Activated naive CD8-positive, alpha-beta T cell (primary cell): Measurements from ENCODE around the gene LMCD1.

Experiments
- H3K27ac Mint-ChIP-seq: one replicate; pipeline ENCODE4 v1.8.0; 2021; ENCODE audit warnings: mixed read lengths
- H3K27me3 Mint-ChIP-seq: one replicate; pipeline ENCODE4 v1.8.0; 2021; ENCODE audit warnings: mixed read lengths
- H3K36me3 Mint-ChIP-seq: one replicate; pipeline ENCODE4 v1.8.0; 2021; ENCODE audit warnings: mixed read lengths
- H3K4me1 Mint-ChIP-seq: one replicate; pipeline ENCODE4 v1.8.0; 2021; ENCODE audit warnings: low read depth, mixed read lengths
- H3K4me3 Mint-ChIP-seq: one replicate; pipeline ENCODE4 v1.8.0; 2021; ENCODE audit warnings: mild to moderate bottlenecking, mixed read lengths
- H3K9me3 Mint-ChIP-seq: one replicate; pipeline ENCODE4 v1.8.0; 2021; ENCODE audit warnings: low read depth, mixed read lengths

LMCD1 gene

GRCh38 chr3:8607234-8608040 is 105.8 kb downstream of the LMCD1 start:
- Mint-ChIP-seq H3K4me1 (no peaks in the 10 kb centered on the region), H3K27ac (no peak overlapping the region), H3K27me3 (peaks cover 4% of the 10 kb centered on the region), H3K9me3 (no peaks in the 10 kb centered on the region), H3K4me3 (no peak overlapping the region), H3K36me3 (no peaks in the 10 kb centered on the region)

GRCh38 chr3:8608041-8608790 is 106.6 kb downstream of the LMCD1 start:
- Mint-ChIP-seq H3K9me3 (no peaks in the 10 kb centered on the region), H3K4me1 (no peaks in the 10 kb centered on the region), H3K4me3 (no peak overlapping the region), H3K27ac (no peak overlapping the region), H3K36me3 (no peaks in the 10 kb centered on the region), H3K27me3 (peaks cover 2% of the 10 kb centered on the region)

- H3K4me3 Mint-ChIP-seq: no peak overlapping the region
- H3K4me1 Mint-ChIP-seq: no peaks in the 10 kb centered on the region
- peaks cover 2% of the 10 kb centered on the region for H3K27me3 Mint-ChIP-seq
- no peaks in the 10 kb centered on the region for H3K36me3 Mint-ChIP-seq
- no peaks in the 10 kb centered on the region for H3K9me3 Mint-ChIP-seq
- no peak overlapping the region for H3K27ac Mint-ChIP-seq
Observed at GRCh38 chr3:8608791-8609467, 107.3 kb downstream of the LMCD1 start.

GRCh38 chr3:8610951-8611350 is 109.3 kb downstream of the LMCD1 start:
- no peaks in the 10 kb centered on the region for H3K4me1 Mint-ChIP-seq
- no peak overlapping the region for H3K4me3 Mint-ChIP-seq
- no peaks in the 10 kb centered on the region for H3K36me3 Mint-ChIP-seq
- H3K9me3 Mint-ChIP-seq: no peaks in the 10 kb centered on the region
- peaks cover 2% of the 10 kb centered on the region for H3K27me3 Mint-ChIP-seq
- H3K27ac Mint-ChIP-seq: no peak overlapping the region

- Mint-ChIP-seq H3K27ac (no peak overlapping the region), H3K9me3 (no peaks in the 10 kb centered on the region), H3K4me3 (no peak overlapping the region), H3K36me3 (no peaks in the 10 kb centered on the region), H3K27me3 (no peaks in the 10 kb centered on the region), H3K4me1 (no peaks in the 10 kb centered on the region)
Observed at GRCh38 chr3:8617921-8618320, 116.3 kb downstream of the LMCD1 start.

- Mint-ChIP-seq H3K27ac (no peak overlapping the region), H3K4me1 (no peaks in the 10 kb centered on the region), H3K27me3 (no peaks in the 10 kb centered on the region), H3K4me3 (no peak overlapping the region), H3K9me3 (no peaks in the 10 kb centered on the region), H3K36me3 (no peaks in the 10 kb centered on the region)
Observed at GRCh38 chr3:8618950-8619349, 117.3 kb downstream of the LMCD1 start.

GRCh38 chr3:8619548-8619947 is 117.9 kb downstream of the LMCD1 start:
- Mint-ChIP-seq H3K4me3 (no peak overlapping the region), H3K27me3 (no peaks in the 10 kb centered on the region), H3K4me1 (no peaks in the 10 kb centered on the region), H3K36me3 (no peaks in the 10 kb centered on the region), H3K9me3 (no peaks in the 10 kb centered on the region), H3K27ac (no peak overlapping the region)

- H3K9me3 Mint-ChIP-seq: no peaks in the 10 kb centered on the region
- H3K4me3 Mint-ChIP-seq: no peak overlapping the region
- H3K36me3 Mint-ChIP-seq: no peaks in the 10 kb centered on the region
- H3K27me3 Mint-ChIP-seq: no peaks in the 10 kb centered on the region
- no peak overlapping the region for H3K27ac Mint-ChIP-seq
- H3K4me1 Mint-ChIP-seq: no peaks in the 10 kb centered on the region
Observed at GRCh38 chr3:8621141-8621540, 119.5 kb downstream of the LMCD1 start.

- no peaks in the 10 kb centered on the region for H3K9me3 Mint-ChIP-seq
- H3K36me3 Mint-ChIP-seq: no peaks in the 10 kb centered on the region
- no peaks in the 10 kb centered on the region for H3K4me1 Mint-ChIP-seq
- H3K27me3 Mint-ChIP-seq: no peaks in the 10 kb centered on the region
- no peak overlapping the region for H3K4me3 Mint-ChIP-seq
- H3K27ac Mint-ChIP-seq: no peak overlapping the region
Observed at GRCh38 chr3:8621872-8622271, 120.2 kb downstream of the LMCD1 start.

GRCh38 chr3:8622873-8623691 is 121.5 kb downstream of the LMCD1 start:
- H3K27ac Mint-ChIP-seq: no peak overlapping the region
- no peak overlapping the region for H3K4me3 Mint-ChIP-seq
- no peaks in the 10 kb centered on the region for H3K9me3 Mint-ChIP-seq
- H3K27me3 Mint-ChIP-seq: no peaks in the 10 kb centered on the region
- no peaks in the 10 kb centered on the region for H3K4me1 Mint-ChIP-seq
- no peaks in the 10 kb centered on the region for H3K36me3 Mint-ChIP-seq

GRCh38 chr3:8623741-8624140 is 122.1 kb downstream of the LMCD1 start:
- H3K4me3 Mint-ChIP-seq: no peak overlapping the region
- no peaks in the 10 kb centered on the region for H3K27me3 Mint-ChIP-seq
- H3K4me1 Mint-ChIP-seq: no peaks in the 10 kb centered on the region
- H3K36me3 Mint-ChIP-seq: no peaks in the 10 kb centered on the region
- no peaks in the 10 kb centered on the region for H3K9me3 Mint-ChIP-seq
- no peak overlapping the region for H3K27ac Mint-ChIP-seq
